HepG2 (cell line): Measurements from ENCODE around the gene OSR1. TPM values are rescaled to one million over a fixed set of nuclear protein-coding genes. Genes with fewer than 3 reads are reported as not detected.

Experiments used
- CC2D1A ChIP-seq: sonication (generic); formaldehyde crosslinking; IDR thresholded peaks from 2 replicates; pipeline ENCODE4 v1.8.1; 2023; ENCODE audit warnings: mild to moderate bottlenecking, missing genetic modification reagents
- CREM ChIP-seq, 2 experiments: sonication (generic) in 1 of 2; formaldehyde crosslinking in 1 of 2; IDR thresholded peaks; 2 replicates each; pipeline versions ENCODE4 v1.4.0 to v1.6.1; 2016 to 2020; ENCODE audit warnings: antibody characterized with exemption in 1 of 2, mild to moderate bottlenecking in 1 of 2, missing genetic modification reagents in 1 of 2
- ELF3 ChIP-seq: IDR thresholded peaks from 2 replicates; pipeline ENCODE4 v1.6.1; 2016; ENCODE audit warnings: missing genetic modification reagents, missing compliant biosample characterization
- FOSL2 ChIP-seq: sonication (generic); formaldehyde crosslinking; IDR thresholded peaks from 2 replicates; pipeline ENCODE4 v1.4.0; 2020; ENCODE audit warnings: missing genetic modification reagents
- KAT2B ChIP-seq: fragments of 150-350 bp; IDR thresholded peaks from 2 replicates; pipeline ENCODE4 v1.6.1; 2014; ENCODE audit warnings: low read depth, low read length, borderline replicate concordance
- KDM4B ChIP-seq: sonication (generic); formaldehyde crosslinking; IDR thresholded peaks from 2 replicates; pipeline ENCODE4 v1.4.0; 2020; ENCODE audit warnings: missing genetic modification reagents
- SALL1 ChIP-seq: sonication (generic); formaldehyde crosslinking; IDR thresholded peaks from 2 replicates; pipeline ENCODE4 v1.8.0; 2022; ENCODE audit warnings: mild to moderate bottlenecking, missing genetic modification reagents
- TBX2 ChIP-seq: sonication (generic); formaldehyde crosslinking; IDR thresholded peaks from 2 replicates; pipeline ENCODE4 v1.5.0; 2020; ENCODE audit warnings: missing genetic modification reagents, mild to moderate bottlenecking, borderline replicate concordance
- THYN1 ChIP-seq: sonication (generic); formaldehyde crosslinking; IDR thresholded peaks from 2 replicates; pipeline ENCODE4 v1.8.1; 2023; ENCODE audit warnings: low read depth, mild to moderate bottlenecking, moderate library complexity, missing genetic modification reagents, borderline replicate concordance
- ZMYM4 ChIP-seq: sonication (generic); formaldehyde crosslinking; IDR thresholded peaks from 2 replicates; pipeline ENCODE4 v1.8.1; 2023; ENCODE audit warnings: mild to moderate bottlenecking, missing genetic modification reagents
- ZNF501 ChIP-seq: sonication (generic); formaldehyde crosslinking; IDR thresholded peaks from 2 replicates; pipeline ENCODE4 v1.5.1; 2020; ENCODE audit warnings: mild to moderate bottlenecking, moderate library complexity, missing genetic modification reagents
- ZNF557 ChIP-seq: sonication (generic); formaldehyde crosslinking; IDR thresholded peaks from 2 replicates; pipeline ENCODE4 v1.4.0; 2020; ENCODE audit warnings: missing genetic modification reagents
- ZNF644 ChIP-seq: IDR thresholded peaks from 2 replicates; pipeline ENCODE4 v1.6.1; 2016; ENCODE audit warnings: low read depth
- ZNF75D ChIP-seq: sonication (generic); formaldehyde crosslinking; IDR thresholded peaks from 2 replicates; pipeline ENCODE4 v1.8.1; 2023; ENCODE audit warnings: missing genetic modification reagents, mild to moderate bottlenecking, borderline replicate concordance
- ZNF83 ChIP-seq: sonication (generic); formaldehyde crosslinking; IDR thresholded peaks from 2 replicates; pipeline ENCODE4 v1.4.0; 2020; ENCODE audit warnings: missing genetic modification reagents, mild to moderate bottlenecking, borderline replicate concordance
- ZSCAN9 ChIP-seq: IDR thresholded peaks from 2 replicates; pipeline ENCODE4 v1.6.1; 2016; ENCODE audit warnings: borderline replicate concordance
- polyA plus RNA-seq, 8 experiments: library from polyadenylated mRNA; depleted of rRNA in 3 of 8; stranded (reverse) in 7 of 8; unstranded in 1 of 8; fragments of >200 nt; fragmentation: Illumina TruSeq in 4 of 8; extraction: Trizol in 4 of 8; gene quantifications; 2 replicates each; pipeline versions ENCODE4 v1.2.1 to v1.2.3, GENCODE V29; 2011 to 2016; ENCODE audit warnings: low read depth in 4 of 8, missing spikeins in 1 of 8, mixed read lengths in 1 of 8; ENCODE audit not compliant: insufficient read depth in 1 of 8
- total RNA-seq, 5 experiments: library from RNA; depleted of rRNA; stranded (reverse); fragments of >200 nt; fragmentation: Illumina TruSeq; extraction: Trizol; gene quantifications; 2 replicates each; pipeline ENCODE4 v1.2.3, GENCODE V29; 2016; ENCODE audit warnings: low read depth in 1 of 5
- TF ChIP-seq, protein P1 (sequence below): sonication (generic); formaldehyde crosslinking; IDR thresholded peaks from 2 replicates; pipeline ENCODE4 v1.5.0; 2020; ENCODE audit warnings: missing genetic modification reagents
- TF ChIP-seq, protein P2 (sequence below): sonication (generic); formaldehyde crosslinking; IDR thresholded peaks from 2 replicates; pipeline ENCODE4 v1.4.0; 2020; ENCODE audit warnings: missing genetic modification reagents, borderline replicate concordance
- TF ChIP-seq, protein P3 (sequence below): sonication (generic); formaldehyde crosslinking; IDR thresholded peaks from 2 replicates; pipeline ENCODE4 v1.5.0; 2020; ENCODE audit warnings: missing genetic modification reagents, mild to moderate bottlenecking, borderline replicate concordance
- TF ChIP-seq, protein P4 (sequence below): sonication (generic); formaldehyde crosslinking; IDR thresholded peaks from 2 replicates; pipeline ENCODE4 v1.5.0; 2020; ENCODE audit warnings: missing genetic modification reagents
- TF ChIP-seq, protein P5 (sequence below): IDR thresholded peaks from 2 replicates; pipeline ENCODE4 v1.4.0; 2020; ENCODE audit warnings: mild to moderate bottlenecking, missing genetic modification reagents

OSR1 gene
- total and polyA plus RNA-seq, 2 of the 13 experiments (the other 11 are each of a cell fraction or from before 2014, with no cell fraction given): 0.63 to 1.1 TPM

DNA sequence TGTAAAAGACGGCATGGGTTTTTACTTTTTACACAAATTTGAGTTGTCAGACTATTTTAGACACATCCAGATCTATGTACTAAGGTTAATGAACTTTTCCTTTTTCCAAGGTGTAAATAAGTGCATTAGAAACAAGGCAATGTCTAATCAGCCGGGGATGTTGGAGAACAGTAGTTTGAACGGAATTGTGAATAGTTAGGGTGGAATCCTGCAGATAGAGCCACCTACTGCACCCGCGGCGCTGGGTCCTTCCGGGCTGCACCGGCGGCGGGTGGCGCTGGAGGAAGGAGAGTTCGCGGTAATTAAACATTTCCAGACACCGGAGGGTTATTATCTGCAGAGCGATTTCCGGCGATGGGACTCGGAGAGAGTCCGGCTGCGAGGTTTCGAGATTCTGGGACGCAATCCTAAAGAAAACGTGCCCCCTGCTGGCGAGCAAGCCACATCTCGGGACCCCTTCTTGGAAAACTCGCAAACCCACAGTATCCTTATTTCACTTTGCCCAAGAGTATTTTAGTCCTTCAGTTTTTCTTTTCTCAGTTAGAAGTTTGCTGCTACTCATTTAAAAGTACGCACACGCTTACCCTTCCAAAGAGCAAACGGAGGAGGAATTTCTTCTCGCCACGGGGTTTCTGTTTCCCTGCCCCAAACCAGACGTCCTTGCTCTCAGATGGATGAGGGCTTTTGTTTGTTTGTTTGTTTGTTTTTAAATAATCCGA, 4.5 kb upstream of the OSR1 start (continued):
- TF ChIP-seq SALL1 (CRISPR knock-in tag) (peak; percentile 74), KAT2B (no peak), KDM4B (CRISPR knock-in tag) (0 out of 2 replicates have a peak, but pooled peaks have one; percentile 54), THYN1 (CRISPR knock-in tag) (peak; percentile 80; the same call in 1 of the 2 replicates), ZNF644 (CRISPR knock-in tag) (no peak), TBX2 (CRISPR knock-in tag) (peak; percentile 56; the same call in 1 of the 2 replicates), ZNF83 (CRISPR knock-in tag) (no peak), ZSCAN9 (no peak), CREM (IDR thresholded peaks at IDR 0.05) (no peak), CREM (CRISPR knock-in tag; IDR thresholded peaks at IDR 0.05) (no peak), CC2D1A (CRISPR knock-in tag) (no peak), FOSL2 (CRISPR knock-in tag) (peak; percentile 11; the same call in 1 of the 2 replicates), ELF3 (peak; percentile 41), ZNF501 (CRISPR knock-in tag) (peak; percentile 34; the same call in 1 of the 2 replicates), ZMYM4 (CRISPR knock-in tag) (peak; percentile 77), ZNF557 (CRISPR knock-in tag) (0 out of 2 replicates have a peak, but pooled peaks have one; percentile 74), ZNF75D (no peak)
- TF ChIP-seq, protein P1, sequence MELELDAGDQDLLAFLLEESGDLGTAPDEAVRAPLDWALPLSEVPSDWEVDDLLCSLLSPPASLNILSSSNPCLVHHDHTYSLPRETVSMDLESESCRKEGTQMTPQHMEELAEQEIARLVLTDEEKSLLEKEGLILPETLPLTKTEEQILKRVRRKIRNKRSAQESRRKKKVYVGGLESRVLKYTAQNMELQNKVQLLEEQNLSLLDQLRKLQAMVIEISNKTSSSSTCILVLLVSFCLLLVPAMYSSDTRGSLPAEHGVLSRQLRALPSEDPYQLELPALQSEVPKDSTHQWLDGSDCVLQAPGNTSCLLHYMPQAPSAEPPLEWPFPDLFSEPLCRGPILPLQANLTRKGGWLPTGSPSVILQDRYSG (CRISPR knock-in tag): no peak
- TF ChIP-seq, protein P2, sequence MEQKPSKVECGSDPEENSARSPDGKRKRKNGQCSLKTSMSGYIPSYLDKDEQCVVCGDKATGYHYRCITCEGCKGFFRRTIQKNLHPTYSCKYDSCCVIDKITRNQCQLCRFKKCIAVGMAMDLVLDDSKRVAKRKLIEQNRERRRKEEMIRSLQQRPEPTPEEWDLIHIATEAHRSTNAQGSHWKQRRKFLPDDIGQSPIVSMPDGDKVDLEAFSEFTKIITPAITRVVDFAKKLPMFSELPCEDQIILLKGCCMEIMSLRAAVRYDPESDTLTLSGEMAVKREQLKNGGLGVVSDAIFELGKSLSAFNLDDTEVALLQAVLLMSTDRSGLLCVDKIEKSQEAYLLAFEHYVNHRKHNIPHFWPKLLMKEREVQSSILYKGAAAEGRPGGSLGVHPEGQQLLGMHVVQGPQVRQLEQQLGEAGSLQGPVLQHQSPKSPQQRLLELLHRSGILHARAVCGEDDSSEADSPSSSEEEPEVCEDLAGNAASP (CRISPR knock-in tag): peak; percentile 21; the same call in 1 of the 2 replicates
- TF ChIP-seq, protein P3, sequence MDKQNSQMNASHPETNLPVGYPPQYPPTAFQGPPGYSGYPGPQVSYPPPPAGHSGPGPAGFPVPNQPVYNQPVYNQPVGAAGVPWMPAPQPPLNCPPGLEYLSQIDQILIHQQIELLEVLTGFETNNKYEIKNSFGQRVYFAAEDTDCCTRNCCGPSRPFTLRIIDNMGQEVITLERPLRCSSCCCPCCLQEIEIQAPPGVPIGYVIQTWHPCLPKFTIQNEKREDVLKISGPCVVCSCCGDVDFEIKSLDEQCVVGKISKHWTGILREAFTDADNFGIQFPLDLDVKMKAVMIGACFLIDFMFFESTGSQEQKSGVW: no peak
- TF ChIP-seq, protein P4, sequence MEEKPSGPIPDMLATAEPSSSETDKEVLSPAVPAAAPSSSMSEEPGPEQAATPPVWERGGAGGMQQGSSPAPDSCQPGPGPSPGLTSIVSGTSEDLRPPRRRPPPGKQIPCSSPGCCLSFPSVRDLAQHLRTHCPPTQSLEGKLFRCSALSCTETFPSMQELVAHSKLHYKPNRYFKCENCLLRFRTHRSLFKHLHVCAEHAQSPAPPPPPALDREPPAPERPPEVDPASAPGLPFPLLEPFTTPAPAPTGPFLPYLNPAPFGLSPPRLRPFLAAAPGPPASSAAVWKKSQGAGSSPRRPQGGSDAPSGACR: 0 out of 2 replicates have a peak, but pooled peaks have one; percentile 72
- TF ChIP-seq, protein P5, sequence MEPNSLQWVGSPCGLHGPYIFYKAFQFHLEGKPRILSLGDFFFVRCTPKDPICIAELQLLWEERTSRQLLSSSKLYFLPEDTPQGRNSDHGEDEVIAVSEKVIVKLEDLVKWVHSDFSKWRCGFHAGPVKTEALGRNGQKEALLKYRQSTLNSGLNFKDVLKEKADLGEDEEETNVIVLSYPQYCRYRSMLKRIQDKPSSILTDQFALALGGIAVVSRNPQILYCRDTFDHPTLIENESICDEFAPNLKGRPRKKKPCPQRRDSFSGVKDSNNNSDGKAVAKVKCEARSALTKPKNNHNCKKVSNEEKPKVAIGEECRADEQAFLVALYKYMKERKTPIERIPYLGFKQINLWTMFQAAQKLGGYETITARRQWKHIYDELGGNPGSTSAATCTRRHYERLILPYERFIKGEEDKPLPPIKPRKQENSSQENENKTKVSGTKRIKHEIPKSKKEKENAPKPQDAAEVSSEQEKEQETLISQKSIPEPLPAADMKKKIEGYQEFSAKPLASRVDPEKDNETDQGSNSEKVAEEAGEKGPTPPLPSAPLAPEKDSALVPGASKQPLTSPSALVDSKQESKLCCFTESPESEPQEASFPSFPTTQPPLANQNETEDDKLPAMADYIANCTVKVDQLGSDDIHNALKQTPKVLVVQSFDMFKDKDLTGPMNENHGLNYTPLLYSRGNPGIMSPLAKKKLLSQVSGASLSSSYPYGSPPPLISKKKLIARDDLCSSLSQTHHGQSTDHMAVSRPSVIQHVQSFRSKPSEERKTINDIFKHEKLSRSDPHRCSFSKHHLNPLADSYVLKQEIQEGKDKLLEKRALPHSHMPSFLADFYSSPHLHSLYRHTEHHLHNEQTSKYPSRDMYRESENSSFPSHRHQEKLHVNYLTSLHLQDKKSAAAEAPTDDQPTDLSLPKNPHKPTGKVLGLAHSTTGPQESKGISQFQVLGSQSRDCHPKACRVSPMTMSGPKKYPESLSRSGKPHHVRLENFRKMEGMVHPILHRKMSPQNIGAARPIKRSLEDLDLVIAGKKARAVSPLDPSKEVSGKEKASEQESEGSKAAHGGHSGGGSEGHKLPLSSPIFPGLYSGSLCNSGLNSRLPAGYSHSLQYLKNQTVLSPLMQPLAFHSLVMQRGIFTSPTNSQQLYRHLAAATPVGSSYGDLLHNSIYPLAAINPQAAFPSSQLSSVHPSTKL (CRISPR knock-in tag): peak; percentile 50; the same call in 1 of the 2 replicates
